GM12878 (cell line): Measurements from ENCODE around the gene FOLH1. TPM values are rescaled to one million over a fixed set of nuclear protein-coding genes. Genes with fewer than 3 reads are reported as not detected.
"Not testable (repeated sequence)": the region's sequence is repeated elsewhere in the genome, so short reads cannot be mapped to it uniquely, and the experiment has no call there.

ENCODE experiments used
- ATAC-seq: fragments of 200-7000 bp; cut with Tn5 transposase; 3 replicates; pipeline ENCODE4 v1.9.1; 2020; ENCODE audit warnings: mild to moderate bottlenecking, moderate library complexity
- BruUV-seq: library from RNA; stranded (reverse); fragments of 400-500 nt; replicated peaks from 2 replicates; lab custom pipeline; 2021; lab: Mats Ljungman, UMichigan
- CTCF ChIA-PET: fragments of 300-600 bp; sonication (Branson Sonifier 250); formaldehyde crosslinking; extraction: SDS; loops from one replicate; lab custom pipeline; 2021; ENCODE audit warnings: inconsistent platforms; lab: Yijun Ruan, JAX
- POLR2A ChIA-PET: fragments of 350-600 bp; formaldehyde crosslinking; extraction: SDS; loops from one replicate; lab custom pipeline; 2021; ENCODE audit warnings: inconsistent platforms; lab: Charles Lee
- RAD21 ChIA-PET: fragments of 300-600 bp; sonication (Branson Sonifier 250); formaldehyde crosslinking; loops from one replicate; lab custom pipeline; 2023; ENCODE audit warnings: antibody characterized with exemption; ENCODE audit not compliant: unreplicated experiment; lab: Charles Lee
- SMC1A ChIA-PET: fragments of 300-600 bp; sonication (Branson Sonifier 250); formaldehyde crosslinking; loops from one replicate; lab custom pipeline; 2023; ENCODE audit not compliant: unreplicated experiment, uncharacterized antibody; lab: Charles Lee
- DNase-seq: peaks from one replicate; pipeline ENCODE4 v3.0.0-alpha.2; 2011; ENCODE audit warnings: low read depth, low spot score
- FAIRE-seq: peaks from 3 replicates; lab custom pipeline; 2011; peaks lifted over from hg19 to GRCh38; lab: Jason Lieb, UNC
- H2AFZ ChIP-seq: 2 replicates; pipeline ENCODE4 v1.6.0; 2011; ENCODE audit warnings: low read depth, low read length, control low read depth; ENCODE audit not compliant: control insufficient read depth
- H3K27ac ChIP-seq: 2 replicates; pipeline ENCODE4 v1.5.1; 2011; ENCODE audit warnings: control low read depth; ENCODE audit not compliant: control insufficient read depth, insufficient read depth
- H3K27me3 ChIP-seq, 2 experiments: replicated peaks in 1 of 2; 2 replicates each; pipeline versions ENCODE4 v1.6.0 to v1.6.1; 2011; ENCODE audit warnings: low read length in 1 of 2; ENCODE audit not compliant: control insufficient read depth in 2 of 2, insufficient read depth in 2 of 2
- H3K36me3 ChIP-seq, 2 experiments: 2 replicates each; pipeline ENCODE4 v1.5.1; 2011; ENCODE audit warnings: low read length in 1 of 2; ENCODE audit not compliant: control insufficient read depth in 2 of 2, insufficient read depth in 2 of 2
- H3K4me1 ChIP-seq: 2 replicates; pipeline ENCODE4 v1.6.1; 2011; ENCODE audit warnings: mild to moderate bottlenecking, low read length, moderate library complexity, mixed read lengths; ENCODE audit not compliant: control insufficient read depth, insufficient read depth
- H3K4me2 ChIP-seq: 2 replicates; pipeline ENCODE4 v1.6.0; 2011; ENCODE audit warnings: control low read depth; ENCODE audit not compliant: control insufficient read depth, insufficient read depth
- H3K4me3 ChIP-seq: fragments of 200-600 bp; sonication (generic); 2 replicates; pipeline ENCODE4 v1.5.1; 2016
- H3K79me2 ChIP-seq: 2 replicates; pipeline ENCODE4 v1.6.0; 2011; ENCODE audit warnings: low read length; ENCODE audit not compliant: control insufficient read depth, insufficient read depth
- H3K9ac ChIP-seq: 2 replicates; pipeline ENCODE4 v1.8.0; 2011; ENCODE audit warnings: low read length, control low read depth, mixed read lengths; ENCODE audit not compliant: control insufficient read depth, insufficient read depth
- H3K9me3 ChIP-seq: replicated peaks from 3 replicates; pipeline ENCODE4 v1.5.1; 2011; ENCODE audit warnings: mild to moderate bottlenecking, low read length; ENCODE audit not compliant: control insufficient read depth, insufficient read depth
- H4K20me1 ChIP-seq: 2 replicates; pipeline ENCODE4 v1.6.0; 2011; ENCODE audit not compliant: control insufficient read depth, insufficient read depth
- WGBS: methylation state at CpG from one replicate; pipeline ENCODE4 v1.1.6; 2016; ENCODE audit warnings: low lambda C conversion rate; ENCODE audit not compliant: insufficient replicate concordance, insufficient coverage; ENCODE audit errors: missing lambda C conversion rate; 5-methylcytosine and 5-hydroxymethylcytosine counted together
- in situ Hi-C: fragments of 300-500 bp; cut with MboI; formaldehyde crosslinking; loops from 9 replicates; pipeline ENCODE4 v1.14.3; 2018; ENCODE audit warnings: mixed read lengths
- intact Hi-C: fragments of 100-400 bp; cut with micrococcal nuclease; formaldehyde crosslinking; loops from one replicate; pipeline ENCODE4 v1.14.2; 2022; ENCODE audit not compliant: unreplicated experiment
- polyA plus RNA-seq, 11 experiments: library from polyadenylated mRNA; depleted of rRNA in 4 of 11; unstranded in 6 of 11; stranded (reverse) in 5 of 11; fragments of >200 nt; fragmentation: Nextera tagmentation in 4 of 11; fragmentation: Illumina TruSeq in 1 of 11; extraction: Ambion mirVana in 4 of 11; extraction: Trizol in 1 of 11; gene quantifications; 1 replicate in 1 of 11; 2 replicates in 10 of 11; pipeline versions ENCODE4 v1.2.1 to v1.2.3, GENCODE V29; 2011 to 2016; ENCODE audit warnings: inconsistent platforms in 2 of 11, missing spikeins in 2 of 11, low read depth in 1 of 11
- total RNA-seq, 4 experiments: library from RNA; depleted of rRNA in 3 of 4; stranded (reverse); fragments of >200 nt in 3 of 4; fragmentation: Illumina TruSeq in 1 of 4; extraction: Trizol in 1 of 4; gene quantifications; 2 replicates each; pipeline versions ENCODE4 v1.2.1 to v1.2.3, GENCODE V29; 2013 to 2021

FOLH1 gene
- total and polyA plus RNA-seq, 10 of the 15 experiments (the other 5 are each of a cell fraction or from before 2014, with no cell fraction given), result not detected

DNA sequence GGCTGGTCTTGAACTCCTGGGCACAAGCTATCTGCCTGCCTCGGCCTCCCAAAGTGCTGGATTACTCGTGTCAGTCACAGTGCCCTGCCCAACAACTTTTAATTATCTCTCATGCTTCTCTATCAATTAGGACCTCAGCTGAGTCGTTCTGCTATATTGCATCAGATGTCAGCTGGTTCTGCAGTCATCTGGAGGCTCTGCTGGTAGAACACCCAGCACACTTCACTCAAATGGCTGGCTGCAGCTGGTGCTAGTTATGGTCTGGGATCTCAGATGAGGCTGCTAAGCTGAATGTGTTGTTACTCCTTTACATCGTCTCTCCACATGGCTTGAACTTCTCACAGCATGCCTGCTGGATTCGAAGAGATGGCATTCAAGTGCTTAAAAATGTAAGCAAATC is 42.8 kb upstream of the FOLH1 start:
- H3K4me1 ChIP-seq, RAD21 ChIA-PET, CTCF ChIA-PET, H3K9ac ChIP-seq, H2AFZ ChIP-seq, BruUV-seq, FAIRE-seq, H3K4me3 ChIP-seq, H3K4me2 ChIP-seq, H3K9me3 ChIP-seq, SMC1A ChIA-PET, H3K27ac ChIP-seq, H3K27me3 ChIP-seq, POLR2A ChIA-PET, H3K79me2 ChIP-seq, intact Hi-C loops, ATAC-seq, DNase-seq, H3K36me3 ChIP-seq, H4K20me1 ChIP-seq, in situ Hi-C loops: not testable (repeated sequence)
- WGBS, result 6% methylated on average over 5 of the region's 5 CpGs

DNA sequence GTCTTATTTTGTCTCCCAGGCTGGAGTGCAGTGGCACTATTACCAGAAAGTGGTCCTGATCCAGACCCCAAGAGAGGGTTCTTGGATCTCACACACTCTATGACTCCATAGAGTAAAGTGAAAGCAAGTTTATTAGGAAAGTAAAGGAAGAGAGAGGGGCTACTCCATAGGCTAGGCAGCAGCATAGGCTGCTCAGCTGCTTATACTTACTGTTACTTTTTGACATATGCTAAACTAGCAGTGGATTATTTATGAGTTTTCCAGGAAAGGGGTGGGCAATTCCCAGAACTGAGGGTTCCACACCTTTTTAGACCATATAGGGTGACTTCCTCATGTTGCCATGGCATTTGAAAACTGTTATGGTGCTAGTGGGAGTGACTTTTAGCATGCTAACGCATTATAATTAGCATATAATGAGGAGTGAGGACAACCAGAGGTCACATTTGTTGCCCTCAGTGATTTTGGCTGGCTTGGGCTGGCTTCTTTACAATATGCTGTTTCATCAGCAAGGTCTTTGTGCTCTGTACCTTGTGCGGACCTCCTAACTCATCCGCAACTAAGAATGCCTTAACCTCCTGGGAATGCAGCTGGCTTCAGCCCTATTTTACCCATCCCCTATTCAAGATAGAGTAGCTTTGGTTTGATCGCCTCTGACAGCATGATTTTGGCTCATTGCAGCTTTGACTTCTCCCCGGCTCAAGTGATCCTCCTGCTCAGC is 42.2 kb upstream of the FOLH1 start:
- ATAC-seq, H2AFZ ChIP-seq, H3K4me1 ChIP-seq, H3K9me3 ChIP-seq, POLR2A ChIA-PET, BruUV-seq, H3K27me3 ChIP-seq, DNase-seq, H3K79me2 ChIP-seq, H3K27ac ChIP-seq, H4K20me1 ChIP-seq, H3K4me3 ChIP-seq, CTCF ChIA-PET, intact Hi-C loops, in situ Hi-C loops, H3K4me2 ChIP-seq, SMC1A ChIA-PET, FAIRE-seq, H3K9ac ChIP-seq, H3K36me3 ChIP-seq, RAD21 ChIA-PET: not testable (repeated sequence)
- 28% methylated on average over 5 of the region's 5 CpGs for WGBS

DNA sequence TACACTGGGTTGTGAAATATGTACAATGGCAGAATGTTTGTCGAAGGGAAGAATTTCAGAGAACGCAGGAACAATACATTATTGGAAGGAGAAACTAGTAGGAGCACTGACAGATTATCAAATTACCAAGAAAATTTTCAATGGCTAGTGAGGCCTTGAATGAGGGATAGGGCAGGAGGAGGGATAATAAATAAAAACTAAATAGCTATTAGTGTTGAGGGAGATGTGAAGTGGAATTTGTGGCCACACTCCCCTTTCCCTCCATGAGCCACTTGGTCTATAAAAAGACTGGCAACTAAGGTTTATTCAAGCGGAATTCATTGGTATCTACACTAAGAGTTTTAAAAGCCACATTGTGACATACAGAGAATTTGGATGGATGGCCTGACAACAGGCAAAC is 41.0 kb upstream of the FOLH1 start:
- FAIRE-seq, H3K4me2 ChIP-seq, H3K4me1 ChIP-seq, H3K27me3 ChIP-seq, ATAC-seq, intact Hi-C loops, POLR2A ChIA-PET, H3K9me3 ChIP-seq, H3K36me3 ChIP-seq, CTCF ChIA-PET, H4K20me1 ChIP-seq, in situ Hi-C loops, H3K27ac ChIP-seq, H2AFZ ChIP-seq, H3K9ac ChIP-seq, SMC1A ChIA-PET, H3K79me2 ChIP-seq, BruUV-seq, RAD21 ChIA-PET, DNase-seq, H3K4me3 ChIP-seq: not testable (repeated sequence)
- WGBS, result 23% methylated on average over 3 of the region's 3 CpGs

DNA sequence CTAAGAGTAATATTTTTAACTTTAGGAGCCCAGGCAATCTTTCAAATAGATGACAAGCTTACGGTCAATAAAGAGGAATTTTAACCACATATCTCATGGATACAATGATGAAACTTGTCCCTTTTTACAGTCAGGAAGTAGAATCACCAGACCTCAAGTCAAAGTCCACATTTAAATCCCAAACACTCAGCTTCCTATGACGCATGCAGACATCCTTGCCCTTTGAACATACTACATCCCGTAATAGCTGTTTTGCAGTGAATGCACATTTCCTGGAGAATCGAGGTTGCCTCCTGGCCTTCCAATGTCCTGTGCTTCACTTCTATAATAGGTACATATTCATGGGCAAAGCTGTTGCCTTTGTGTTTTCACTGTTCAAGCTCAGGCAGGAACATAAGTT is 25.3 kb upstream of the FOLH1 start:
- SMC1A ChIA-PET, RAD21 ChIA-PET, CTCF ChIA-PET, H3K4me1 ChIP-seq, ATAC-seq, H3K27me3 ChIP-seq, H3K27ac ChIP-seq, BruUV-seq, H3K9me3 ChIP-seq, H3K36me3 ChIP-seq, H4K20me1 ChIP-seq, H3K79me2 ChIP-seq, H3K4me3 ChIP-seq, in situ Hi-C loops, H2AFZ ChIP-seq, H3K4me2 ChIP-seq, DNase-seq, FAIRE-seq, POLR2A ChIA-PET, intact Hi-C loops, H3K9ac ChIP-seq: not testable (repeated sequence)
- WGBS, result 39% methylated on average over 4 of the region's 4 CpGs
